Skin of body (tissue), 2 donors: ENCODE data around the gene CCR6. TPM values are rescaled to one million over a fixed set of nuclear protein-coding genes. Genes with fewer than 3 reads are reported as not detected.

Experiments used
- DNase-seq: peaks from one replicate; lab custom pipeline; 2025; lab: John Stamatoyannopoulos, UW
- total RNA-seq: library from RNA; depleted of rRNA; stranded (reverse); fragments of >200 nt; gene quantifications from one replicate; pipeline ENCODE4 v1.2.3, GENCODE V29; 2014

CCR6 gene
- total RNA-seq, 1 donor from 2014 or later = 0.30 TPM

- no peak for DNase-seq
Observed at GRCh38 chr6:167098825-167099225, 24.1 kb upstream of the CCR6 start.

DNA sequence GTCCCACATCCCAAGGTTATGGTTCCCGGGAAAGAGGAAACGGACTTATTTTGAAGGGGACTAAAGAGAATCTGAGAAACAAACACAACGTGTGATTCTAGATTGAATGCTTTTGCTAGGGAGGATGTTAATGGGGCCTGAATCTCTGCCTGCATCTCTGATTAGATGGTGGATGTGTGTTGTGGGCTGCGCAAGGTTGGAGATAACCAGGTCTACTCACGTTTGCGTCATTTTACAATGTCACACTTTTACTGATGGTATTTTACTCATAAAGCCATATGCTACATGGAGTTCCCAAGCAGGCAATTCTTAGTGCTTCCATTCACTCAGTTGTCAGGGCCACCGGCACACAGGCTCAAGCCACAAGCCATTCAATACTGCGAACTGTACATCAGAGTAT is 23.2 kb upstream of the CCR6 start:
- no peak for DNase-seq

GRCh38 chr6:167100241-167100674 is 22.6 kb upstream of the CCR6 start:
- DNase-seq = no peak

DNA sequence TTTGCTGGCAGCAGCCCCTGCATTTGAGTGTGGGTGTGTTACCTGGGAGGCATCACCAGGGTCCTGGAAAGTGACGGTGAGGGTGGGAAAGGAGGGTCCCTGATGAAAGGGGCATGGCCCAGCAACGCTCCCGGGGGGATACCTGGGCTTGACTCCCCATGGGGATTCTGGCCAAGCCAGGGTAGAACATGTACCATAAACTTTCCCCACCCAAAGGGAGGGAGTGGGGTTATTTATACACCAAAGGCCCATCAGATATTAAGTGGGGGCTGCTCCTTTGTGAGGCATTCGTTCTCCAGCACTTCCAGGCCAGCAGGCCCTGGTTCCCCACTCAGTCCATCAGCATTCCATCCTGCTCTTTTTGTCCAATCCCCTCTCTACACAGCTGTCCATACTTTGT is 20.6 kb upstream of the CCR6 start:
- no peak for DNase-seq

DNA sequence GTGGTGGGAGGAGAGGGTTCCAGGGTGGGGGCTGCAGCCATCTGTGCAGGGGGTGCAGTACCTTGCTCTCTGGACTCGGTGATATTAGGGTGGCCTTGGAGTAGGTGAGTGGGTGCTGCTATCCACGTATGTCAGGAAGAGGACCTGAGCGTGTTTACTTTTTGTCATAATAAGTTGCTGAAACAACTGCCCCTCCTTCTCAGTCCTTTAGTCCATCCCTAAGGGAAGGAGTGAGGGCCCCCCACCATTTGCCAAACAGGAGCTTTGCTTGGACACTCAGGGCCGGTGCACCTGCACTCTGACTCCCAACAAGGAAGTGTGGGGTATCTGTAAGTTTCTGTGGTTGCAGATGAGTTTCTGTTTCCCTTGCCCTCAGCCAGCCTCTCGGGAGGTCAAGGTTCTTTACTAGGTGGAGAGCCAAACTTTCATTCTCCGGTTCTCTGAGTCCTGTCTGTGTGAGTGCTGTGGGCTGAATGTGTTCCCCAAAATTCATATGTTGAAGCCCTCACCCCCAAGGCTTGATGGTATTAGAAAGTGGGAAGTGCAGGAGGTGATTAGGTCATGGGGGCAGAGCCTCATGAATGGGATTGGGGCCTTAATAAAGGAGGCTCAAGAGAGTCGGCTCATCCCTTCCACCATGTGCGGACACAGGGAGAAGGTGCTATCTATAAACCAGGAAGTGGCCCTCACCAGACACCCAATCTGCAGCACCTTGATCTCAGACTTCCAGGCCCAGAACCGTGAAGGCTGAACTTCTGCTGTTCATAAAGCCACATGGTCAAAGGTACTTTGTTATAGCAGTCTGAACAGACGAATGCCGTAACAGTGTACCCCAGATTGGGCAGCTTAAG is 19.6 kb upstream of the CCR6 start:
- no peak for DNase-seq

DNA sequence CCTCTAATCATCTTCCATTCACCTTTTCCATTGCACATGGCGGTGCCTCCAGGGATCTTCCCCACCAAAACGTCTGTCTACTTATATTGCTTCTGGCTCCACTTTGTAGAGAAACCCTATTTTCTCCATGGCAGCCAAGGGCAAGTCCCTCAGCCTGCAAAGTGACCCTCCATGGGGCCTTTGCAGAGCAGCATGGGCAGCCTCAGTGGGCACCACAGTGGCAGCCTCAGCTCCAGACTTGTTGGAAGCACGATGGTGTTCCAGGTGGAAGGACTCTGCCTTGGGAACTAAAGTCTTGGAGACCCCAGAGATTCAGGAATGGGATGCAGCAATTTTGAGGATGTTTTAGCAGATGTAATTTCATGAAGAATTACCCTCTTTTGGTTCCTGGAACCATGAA is 18.5 kb upstream of the CCR6 start:
- DNase-seq = no peak

DNA sequence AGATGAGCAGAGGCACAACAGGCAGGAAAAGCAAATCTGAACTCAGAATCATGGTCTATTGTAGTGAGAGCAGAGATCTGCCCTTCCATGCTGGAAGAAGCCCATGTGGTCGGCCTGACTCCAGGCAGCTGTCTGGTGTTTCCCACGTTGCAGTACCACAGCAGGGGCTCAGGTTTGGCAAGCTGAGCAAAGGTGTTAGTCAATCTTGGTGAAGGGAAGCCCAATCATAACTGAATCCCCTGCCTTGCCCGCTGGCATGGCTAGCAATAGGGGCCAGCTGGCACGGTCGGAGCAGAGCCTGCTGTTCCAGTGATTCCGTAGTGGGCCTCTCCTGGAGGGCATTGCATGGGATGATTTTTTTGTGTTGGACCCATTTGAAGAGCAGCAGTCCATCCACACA is 17.8 kb upstream of the CCR6 start:
- DNase-seq = no peak

- DNase-seq = no peak
Observed at GRCh38 chr6:167106406-167106805, 16.5 kb upstream of the CCR6 start.

DNA sequence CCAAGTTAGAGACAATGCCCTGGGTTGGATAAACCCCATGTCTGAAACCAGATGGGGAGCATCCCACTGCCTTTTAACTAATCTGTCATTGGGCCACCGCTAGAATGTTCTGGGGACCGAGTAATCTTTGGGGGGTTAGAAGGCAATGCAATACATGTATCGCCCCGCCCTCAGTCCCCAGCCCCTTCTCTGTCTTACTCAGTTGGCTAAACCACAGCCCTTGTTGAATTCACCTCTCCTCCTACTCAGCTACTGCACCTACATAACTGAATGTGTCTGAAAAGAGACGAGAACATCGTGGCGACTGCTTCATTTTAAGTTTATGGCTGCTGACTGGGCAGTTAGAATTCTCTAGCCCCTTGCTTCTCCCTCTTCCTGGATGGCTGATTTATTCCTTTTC is 15.1 kb upstream of the CCR6 start:
- DNase-seq = no peak

GRCh38 chr6:167108278-167108677 is 14.6 kb upstream of the CCR6 start:
- no peak for DNase-seq

GRCh38 chr6:167109651-167110050 is 13.2 kb upstream of the CCR6 start:
- no peak for DNase-seq

GRCh38 chr6:167111597-167111996 is 11.3 kb upstream of the CCR6 start:
- DNase-seq = no peak

DNA sequence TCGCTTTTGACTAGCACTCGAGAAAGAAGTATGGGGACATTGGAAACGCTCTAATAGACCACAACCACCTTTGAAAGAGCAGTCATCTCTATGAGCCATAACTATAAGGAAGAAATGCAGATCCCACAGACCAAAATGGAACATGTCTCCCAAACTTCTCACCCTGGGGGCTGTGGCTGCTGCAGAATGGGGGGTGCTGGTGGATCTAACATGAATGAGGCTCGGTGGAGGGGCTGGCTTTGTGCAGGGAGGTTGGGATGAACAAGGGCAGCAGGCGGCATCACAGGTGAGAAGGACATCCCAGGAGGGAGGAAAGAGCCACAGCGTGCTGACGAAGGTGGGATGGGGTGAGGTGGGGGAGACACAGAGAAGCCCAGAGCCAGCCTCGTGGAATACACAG is 10.5 kb upstream of the CCR6 start:
- DNase-seq = no peak

- DNase-seq = no peak
Observed at GRCh38 chr6:167113047-167113754, 9.7 kb upstream of the CCR6 start.

GRCh38 chr6:167113935-167114910 is 8.7 kb upstream of the CCR6 start:
- DNase-seq = no peak

DNA sequence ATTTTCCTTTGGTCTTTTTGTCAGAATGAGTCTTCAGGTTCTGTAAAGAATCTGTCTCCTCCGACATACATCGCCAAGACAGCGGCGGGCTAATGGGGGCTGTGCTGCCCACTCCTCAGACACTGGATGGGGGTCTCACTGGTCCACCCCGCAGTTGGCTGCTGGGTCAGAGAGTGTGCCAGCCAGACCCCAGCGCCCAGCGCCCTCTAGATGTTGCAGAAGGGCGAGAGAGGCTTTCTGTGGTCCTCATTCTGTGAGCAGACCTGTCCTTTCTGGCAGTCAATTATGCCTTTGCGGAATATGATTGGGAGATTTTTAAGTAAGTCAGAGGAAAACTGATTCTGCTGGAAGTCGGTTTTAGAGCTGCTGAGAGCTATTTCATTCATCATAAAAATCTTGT is 7.8 kb upstream of the CCR6 start:
- no peak for DNase-seq

- DNase-seq = peak; percentile 61
Observed at GRCh38 chr6:167116109-167116837, 6.6 kb upstream of the CCR6 start.

DNA sequence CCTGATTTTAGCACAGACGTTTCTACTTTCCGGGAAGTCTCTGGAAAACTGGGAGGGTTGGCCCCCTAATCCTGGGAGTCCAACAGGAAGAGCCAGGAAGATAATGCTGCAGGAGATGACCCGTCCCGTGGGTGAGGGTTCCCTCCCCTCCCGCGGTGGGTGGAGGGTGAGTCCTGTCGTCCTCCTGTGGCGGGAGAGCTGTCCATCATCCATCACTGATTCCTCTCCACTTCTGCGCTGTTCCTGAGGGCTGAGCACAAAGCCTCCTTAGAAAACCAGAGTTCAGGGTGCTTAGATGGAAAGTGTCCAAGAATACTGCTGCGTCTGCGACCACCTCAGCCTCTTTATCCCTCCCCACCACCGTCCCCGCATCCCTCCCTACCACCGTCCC is 6.1 kb upstream of the CCR6 start:
- no peak for DNase-seq

GRCh38 chr6:167118006-167118405 is 4.9 kb upstream of the CCR6 start:
- DNase-seq = no peak

GRCh38 chr6:167118839-167119238 is 4.1 kb upstream of the CCR6 start:
- DNase-seq = no peak
